Ovary (tissue), 3 donors: ENCODE measurements around the gene FLRT2.

Source experiments
- EP300 ChIP-seq: sonication (generic); formaldehyde crosslinking; IDR thresholded peaks from one replicate; pipeline ENCODE4 v1.6.1; 2017; ENCODE audit warnings: antibody characterized with exemption
- POLR2A ChIP-seq: fragments of 450-650 bp; IDR thresholded peaks from one replicate; pipeline ENCODE4 v1.6.1; 2017; ENCODE audit warnings: antibody characterized with exemption, mild to moderate bottlenecking, moderate library complexity
- TF ChIP-seq, protein P1 (sequence below), 3 donors: fragments of 450-650 bp in 2 of 3; fragments of 200-600 bp in 1 of 3; IDR thresholded peaks; one replicate each; pipeline versions ENCODE4 v1.5.1 to v1.8.0; 2016 to 2022; ENCODE audit warnings: antibody characterized with exemption in 3 of 3, mild to moderate bottlenecking in 1 of 3
- donor health status: DM: no; HTN: no; CAD: no.

DNA sequence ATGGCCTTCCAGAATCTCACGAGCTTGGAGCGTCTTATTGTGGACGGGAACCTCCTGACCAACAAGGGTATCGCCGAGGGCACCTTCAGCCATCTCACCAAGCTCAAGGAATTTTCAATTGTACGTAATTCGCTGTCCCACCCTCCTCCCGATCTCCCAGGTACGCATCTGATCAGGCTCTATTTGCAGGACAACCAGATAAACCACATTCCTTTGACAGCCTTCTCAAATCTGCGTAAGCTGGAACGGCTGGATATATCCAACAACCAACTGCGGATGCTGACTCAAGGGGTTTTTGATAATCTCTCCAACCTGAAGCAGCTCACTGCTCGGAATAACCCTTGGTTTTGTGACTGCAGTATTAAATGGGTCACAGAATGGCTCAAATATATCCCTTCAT, 92.2 kb downstream of the FLRT2 start:
- TF ChIP-seq, protein P1, sequence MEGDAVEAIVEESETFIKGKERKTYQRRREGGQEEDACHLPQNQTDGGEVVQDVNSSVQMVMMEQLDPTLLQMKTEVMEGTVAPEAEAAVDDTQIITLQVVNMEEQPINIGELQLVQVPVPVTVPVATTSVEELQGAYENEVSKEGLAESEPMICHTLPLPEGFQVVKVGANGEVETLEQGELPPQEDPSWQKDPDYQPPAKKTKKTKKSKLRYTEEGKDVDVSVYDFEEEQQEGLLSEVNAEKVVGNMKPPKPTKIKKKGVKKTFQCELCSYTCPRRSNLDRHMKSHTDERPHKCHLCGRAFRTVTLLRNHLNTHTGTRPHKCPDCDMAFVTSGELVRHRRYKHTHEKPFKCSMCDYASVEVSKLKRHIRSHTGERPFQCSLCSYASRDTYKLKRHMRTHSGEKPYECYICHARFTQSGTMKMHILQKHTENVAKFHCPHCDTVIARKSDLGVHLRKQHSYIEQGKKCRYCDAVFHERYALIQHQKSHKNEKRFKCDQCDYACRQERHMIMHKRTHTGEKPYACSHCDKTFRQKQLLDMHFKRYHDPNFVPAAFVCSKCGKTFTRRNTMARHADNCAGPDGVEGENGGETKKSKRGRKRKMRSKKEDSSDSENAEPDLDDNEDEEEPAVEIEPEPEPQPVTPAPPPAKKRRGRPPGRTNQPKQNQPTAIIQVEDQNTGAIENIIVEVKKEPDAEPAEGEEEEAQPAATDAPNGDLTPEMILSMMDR (IDR thresholded peaks at IDR 0.05) = no peak
- TF ChIP-seq EP300 (no peak), POLR2A (no peak)
